ENCODE data around the gene TNNI3K. TPM values are rescaled to one million over a fixed set of nuclear protein-coding genes. Genes with fewer than 3 reads are reported as not detected.

The TNNI3K gene
- total RNA-seq, 1 donor from 2014 or later: 55.2 TPM

- intact Hi-C loops (cut with DNase I): no loop called here
- DNase-seq (ENCODE audit: low spot score): no peak
Observed at GRCh38 chr1:74513411-74514300, 278.5 kb downstream of the TNNI3K start.

- no peak for DNase-seq (ENCODE audit: low spot score)
- intact Hi-C loops (cut with DNase I): no loop called here
Observed at GRCh38 chr1:74517599-74518051, 282.4 kb downstream of the TNNI3K start.

DNA sequence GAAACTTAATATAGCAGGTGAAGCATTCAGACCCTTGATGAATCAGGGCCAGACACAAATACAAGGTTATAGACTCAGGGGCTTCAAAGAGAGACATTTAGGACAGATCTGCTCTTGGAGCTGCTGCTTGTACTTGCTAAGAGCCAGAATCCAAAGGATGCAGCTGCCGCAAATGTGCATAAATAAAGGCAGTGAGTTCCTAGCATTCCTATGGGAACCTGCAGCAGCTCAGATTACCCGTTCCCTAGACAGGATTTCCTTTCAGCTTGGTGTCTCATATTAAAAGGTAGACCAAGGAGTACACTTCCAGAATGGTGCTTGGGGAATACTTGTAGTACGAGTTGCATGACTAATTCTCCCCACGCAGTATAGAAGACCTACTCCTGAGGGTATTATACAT is 287.0 kb downstream of the TNNI3K start:
- intact Hi-C loops (cut with DNase I): no loop called here
- no peak for DNase-seq (ENCODE audit: low spot score)

- no peak for DNase-seq (ENCODE audit: low spot score)
- intact Hi-C loops (cut with DNase I): no loop called here
Observed at GRCh38 chr1:74523873-74524480, 288.8 kb downstream of the TNNI3K start.

DNA sequence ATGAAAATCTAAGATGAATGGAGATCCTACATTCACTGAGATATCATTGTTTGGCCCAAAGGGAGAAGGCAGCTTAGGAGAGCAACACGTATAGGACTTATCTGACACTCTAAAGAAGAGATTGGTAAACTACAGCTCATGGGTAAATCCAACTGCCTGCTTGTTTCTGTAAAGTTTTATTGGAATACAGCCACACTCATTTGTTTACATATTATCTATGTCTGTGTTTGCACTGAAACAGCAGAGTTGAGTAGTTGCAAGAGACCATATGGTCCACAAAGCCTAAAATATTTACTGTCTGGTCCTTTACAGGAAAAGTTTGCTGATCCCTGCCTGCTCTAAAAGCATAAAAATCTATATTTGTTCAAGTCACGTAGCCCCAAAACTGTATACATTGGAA is 291.5 kb downstream of the TNNI3K start:
- no peak for DNase-seq (ENCODE audit: low spot score)
- intact Hi-C loops (cut with DNase I): no loop called here

DNA sequence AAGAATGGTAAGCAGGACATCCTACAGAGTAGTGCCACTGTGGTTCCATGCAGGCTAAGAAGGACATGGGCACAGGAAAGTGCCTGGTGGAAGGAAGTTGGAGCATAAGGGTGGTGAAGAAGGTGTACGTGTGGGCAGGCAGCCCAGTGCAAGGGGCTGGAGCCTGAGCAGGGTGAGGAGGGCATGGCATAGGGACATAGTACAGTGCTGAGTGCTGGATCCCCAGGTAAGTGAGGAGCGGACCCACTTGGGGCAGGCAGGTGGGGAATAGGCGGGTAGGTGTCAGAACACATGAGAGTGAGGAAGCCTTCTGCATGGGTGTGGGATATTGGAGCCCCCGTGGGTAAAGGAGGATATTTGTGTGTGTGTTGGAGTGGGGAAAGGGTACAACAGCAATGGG is 292.9 kb downstream of the TNNI3K start:
- intact Hi-C loops (cut with DNase I): no loop called here
- DNase-seq (ENCODE audit: low spot score): no peak

GRCh38 chr1:74530892-74531291 is 295.7 kb downstream of the TNNI3K start:
- intact Hi-C loops (cut with DNase I): no loop called here
- DNase-seq (ENCODE audit: low spot score): no peak

- DNase-seq (ENCODE audit: low spot score): no peak
- intact Hi-C loops (cut with DNase I): no loop called here
Observed at GRCh38 chr1:74531796-74532195, 296.6 kb downstream of the TNNI3K start.

DNA sequence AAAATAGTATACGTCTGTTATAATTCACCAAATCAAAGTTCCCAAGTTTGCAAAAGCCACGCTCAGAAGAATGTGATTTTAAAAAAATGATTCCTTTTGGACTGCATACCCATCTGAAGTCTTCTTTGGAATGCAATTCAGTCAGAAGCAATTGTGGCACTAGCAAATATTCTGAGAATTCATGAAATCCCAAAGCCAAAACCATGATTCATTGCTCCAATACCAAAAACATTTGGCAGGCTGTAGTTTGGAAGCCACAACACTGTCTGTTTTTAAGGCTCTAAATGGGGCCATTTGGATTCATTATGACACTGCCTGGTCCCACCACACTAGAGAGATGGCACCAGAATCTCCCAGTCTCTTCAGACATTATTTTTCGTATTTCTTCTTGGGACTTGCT is 299.1 kb downstream of the TNNI3K start:
- intact Hi-C loops (cut with DNase I): no loop called here
- no peak for DNase-seq (ENCODE audit: low spot score)

- no peak for DNase-seq (ENCODE audit: low spot score)
- intact Hi-C loops (cut with DNase I): no loop called here
Observed at GRCh38 chr1:74545821-74546220, 310.6 kb downstream of the TNNI3K start.

DNA sequence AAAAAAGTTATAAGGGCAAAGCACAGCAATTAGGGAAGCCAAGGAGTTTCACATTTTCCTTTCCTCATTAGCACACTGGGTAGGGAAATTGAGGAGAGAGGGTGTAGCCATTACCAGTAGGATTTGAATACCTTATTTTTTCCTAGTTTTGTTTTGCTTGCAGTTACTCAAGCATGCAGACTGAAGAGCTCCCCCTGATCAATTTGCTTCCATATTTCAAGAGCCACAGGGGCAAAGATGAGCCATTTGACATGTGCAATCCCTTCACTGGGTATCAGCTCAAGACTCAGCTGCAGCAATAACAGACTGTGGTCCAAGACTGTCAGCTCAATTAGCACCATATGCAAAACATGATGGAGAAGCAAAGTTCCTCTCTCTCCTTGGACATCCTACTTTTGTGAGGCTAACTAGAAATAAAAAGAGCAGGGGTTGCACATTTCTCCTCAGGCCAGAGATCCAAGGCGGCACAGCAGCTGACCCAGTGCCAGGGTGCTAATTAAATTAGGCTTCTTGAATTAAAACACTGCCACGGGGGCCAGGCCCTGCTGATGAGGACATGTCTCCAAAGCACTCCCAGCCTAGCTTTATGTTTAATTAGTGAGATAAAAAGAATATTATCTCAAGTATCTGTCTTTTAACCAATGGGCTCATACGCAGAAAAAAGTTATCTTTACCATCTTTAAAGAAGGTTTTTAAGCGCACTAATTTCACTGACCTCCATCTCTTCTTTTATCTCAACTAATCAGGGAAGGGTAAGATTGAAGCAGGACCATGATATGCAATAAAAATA is 314.0 kb downstream of the TNNI3K start:
- no peak for DNase-seq (ENCODE audit: low spot score)
- intact Hi-C loops (cut with DNase I): no loop called here

DNA sequence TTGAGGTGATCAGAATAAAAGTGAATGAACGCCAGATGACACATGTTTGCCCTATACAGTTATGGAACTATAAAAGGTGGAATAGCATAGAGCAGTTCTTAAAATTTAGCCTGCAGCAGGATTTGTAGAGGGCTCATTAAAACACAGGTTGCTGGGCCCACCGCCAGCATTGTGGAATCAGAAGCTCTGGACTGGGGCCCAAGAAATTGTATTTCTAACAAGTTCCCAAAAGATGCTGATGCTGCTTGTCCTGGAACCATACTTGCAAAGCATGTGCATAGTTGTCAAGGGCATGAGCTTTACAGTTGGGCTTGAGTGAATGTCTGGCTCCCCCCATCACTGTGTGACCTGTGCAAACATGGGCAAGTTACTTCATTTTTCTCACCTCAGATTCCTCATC is 314.7 kb downstream of the TNNI3K start:
- DNase-seq (ENCODE audit: low spot score): no peak
- intact Hi-C loops (cut with DNase I): no loop called here

DNA sequence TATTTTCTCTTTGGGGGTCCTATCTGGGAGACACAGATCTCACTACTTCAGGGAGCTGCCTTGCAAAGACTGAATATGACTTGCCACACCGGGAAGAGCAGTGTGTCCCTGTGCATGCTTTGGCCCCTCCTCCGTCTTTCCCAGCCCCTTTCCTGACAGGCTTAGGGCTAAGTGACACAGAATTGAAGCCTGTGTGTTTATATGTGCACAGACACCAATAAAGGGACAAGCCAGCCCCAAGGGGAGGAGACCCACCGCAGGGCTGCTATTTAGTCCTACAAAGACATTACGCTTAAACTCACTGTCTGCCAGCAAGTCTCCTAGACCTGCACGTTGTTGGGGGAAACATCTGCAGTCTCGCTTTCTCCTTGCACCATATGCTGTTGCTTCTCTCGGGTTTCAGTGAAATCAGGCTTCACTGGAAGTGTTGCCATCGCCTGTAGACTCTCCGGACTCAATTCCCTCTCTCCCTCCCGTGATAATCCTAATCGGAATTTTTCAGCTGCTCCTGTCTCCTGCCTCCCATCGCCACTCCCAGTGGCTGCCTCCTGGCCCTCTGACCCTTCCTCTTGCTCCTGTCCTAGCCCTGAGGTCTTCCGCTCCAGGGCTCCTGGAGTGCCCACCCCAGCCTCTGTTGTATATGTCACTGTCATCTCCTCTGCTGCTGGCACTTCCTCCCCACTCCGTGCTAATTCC is 335.8 kb downstream of the TNNI3K start:
- intact Hi-C loops (cut with DNase I): no loop called here
- no peak for DNase-seq (ENCODE audit: low spot score)

- intact Hi-C loops (cut with DNase I): no loop called here
- no peak for DNase-seq (ENCODE audit: low spot score)
Observed at GRCh38 chr1:74571493-74571800, 336.3 kb downstream of the TNNI3K start.

DNA sequence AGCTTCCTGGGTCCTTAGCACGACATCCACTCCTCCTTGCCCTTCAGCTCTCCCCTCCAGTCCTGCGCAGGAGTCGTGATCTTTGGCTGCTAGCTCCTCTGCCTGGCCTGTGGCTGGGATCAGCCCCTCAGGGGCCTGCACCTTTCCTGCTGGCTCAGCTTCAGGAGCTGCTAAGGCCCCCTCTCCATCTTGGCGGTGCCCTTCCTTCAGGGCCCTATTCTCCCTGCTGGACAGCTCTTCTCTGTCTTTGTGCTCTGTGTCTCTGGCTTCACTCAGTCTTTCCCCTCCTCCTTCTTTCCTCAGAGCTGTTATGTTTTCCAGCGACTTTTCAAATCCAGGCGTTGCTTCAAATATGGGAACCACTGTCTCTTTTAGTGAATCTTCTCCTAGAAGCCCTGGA is 336.7 kb downstream of the TNNI3K start:
- intact Hi-C loops (cut with DNase I): no loop called here
- DNase-seq (ENCODE audit: low spot score): no peak

GRCh38 chr1:74578101-74578500 is 342.9 kb downstream of the TNNI3K start:
- DNase-seq (ENCODE audit: low spot score): no peak
- intact Hi-C loops (cut with DNase I): no loop called here

DNA sequence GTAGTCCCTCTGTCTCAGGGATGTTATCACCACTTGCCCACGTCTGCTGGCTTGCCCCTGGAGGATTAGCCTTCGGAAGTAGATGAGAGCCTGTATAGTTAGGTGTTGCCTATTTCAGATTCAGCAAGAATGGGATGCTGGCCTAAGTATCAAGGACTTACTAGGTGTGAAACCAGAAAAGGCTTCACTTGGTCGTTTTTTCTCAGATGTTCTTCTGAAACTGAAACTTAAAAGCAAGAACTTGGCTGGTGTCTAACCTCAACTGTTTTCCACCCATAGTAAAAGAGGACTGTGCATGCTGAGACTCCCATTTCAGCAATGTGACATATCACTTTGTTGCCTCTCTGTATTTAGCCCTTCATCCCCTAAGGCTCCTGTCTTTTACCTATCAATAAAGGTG is 344.2 kb downstream of the TNNI3K start:
- intact Hi-C loops (cut with DNase I): no loop called here
- DNase-seq (ENCODE audit: low spot score): no peak

DNA sequence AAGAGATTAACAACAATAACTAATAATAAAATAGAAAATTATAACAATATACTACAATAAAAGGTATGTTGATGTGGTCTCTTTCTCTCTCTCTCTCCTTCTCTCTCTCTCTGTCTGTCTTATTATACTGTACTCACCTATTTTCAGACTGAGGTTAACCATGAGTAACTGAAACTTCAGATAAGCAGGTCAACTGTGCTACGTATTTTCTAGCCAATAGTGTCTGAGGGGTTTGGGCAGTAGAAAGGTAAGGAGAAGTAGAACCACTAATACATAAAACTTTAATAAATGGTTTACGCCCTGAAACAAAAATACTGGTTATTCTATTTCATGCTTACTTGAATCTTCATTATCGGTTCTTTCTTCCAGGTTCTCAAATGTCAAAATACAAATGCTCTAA is 348.2 kb downstream of the TNNI3K start:
- intact Hi-C loops (cut with DNase I): no loop called here
- no peak for DNase-seq (ENCODE audit: low spot score)

DNA sequence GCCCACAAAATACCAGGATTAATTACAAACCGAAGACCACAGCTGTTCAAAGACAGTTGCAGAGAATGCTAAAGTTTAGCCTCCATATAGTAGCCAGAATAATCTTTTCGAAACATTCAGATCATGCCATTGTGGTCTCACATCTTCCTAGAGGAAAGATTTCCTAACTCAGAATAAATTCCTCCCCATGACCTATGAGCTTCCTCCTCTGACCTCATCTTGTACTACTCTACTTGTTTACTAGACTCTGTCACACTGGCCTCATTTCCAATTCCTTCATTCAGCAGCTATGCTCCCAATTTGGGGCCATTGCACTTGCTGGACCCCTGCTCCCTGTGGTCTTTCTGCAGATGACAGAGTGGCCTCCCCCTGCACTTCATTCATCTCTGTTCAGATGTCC is 349.0 kb downstream of the TNNI3K start:
- intact Hi-C loops (cut with DNase I): no loop called here
- DNase-seq (ENCODE audit: low spot score): no peak

DNA sequence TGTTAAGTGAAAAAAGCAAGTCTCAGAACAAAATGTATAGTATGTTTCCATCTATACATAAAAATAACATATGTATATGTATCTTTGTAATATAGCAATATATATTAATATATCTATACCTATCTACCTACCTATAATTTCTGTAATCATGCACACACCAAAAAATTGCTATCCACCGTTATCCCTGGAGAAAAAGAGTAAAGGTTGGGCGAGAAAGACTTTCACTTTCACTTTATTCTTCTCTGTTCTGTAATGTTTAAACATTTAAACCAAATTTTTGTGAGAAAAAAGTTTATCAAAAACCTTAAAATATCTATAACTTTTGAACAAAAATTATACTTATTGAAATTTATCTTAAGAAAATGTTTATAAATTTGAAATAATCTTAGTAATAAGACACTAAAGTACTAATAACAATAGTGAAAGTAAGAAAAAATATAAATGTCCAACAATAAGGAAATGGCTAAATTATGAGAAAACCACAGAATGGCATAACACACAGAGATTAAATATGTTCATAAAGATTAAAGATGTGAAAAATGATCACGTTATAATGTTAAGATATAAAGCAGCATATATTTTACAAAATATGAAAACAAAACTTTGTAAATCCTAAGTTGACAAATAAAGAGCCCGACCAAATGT is 351.2 kb downstream of the TNNI3K start:
- DNase-seq (ENCODE audit: low spot score): no peak
- intact Hi-C loops (cut with DNase I): no loop called here

Measured in cardiac septum (tissue), 1 donor.